ENCODE results near the gene PARD3B. TPM values are rescaled to one million over a fixed set of nuclear protein-coding genes. Genes with fewer than 3 reads are reported as not detected.
A peak's percentile ranks its signal among the peaks of the same experiment; 100 is the strongest.

PARD3B gene
- total and polyA plus RNA-seq, 10 of the 15 experiments (the other 5 are each of a cell fraction or from before 2014, with no cell fraction given) = 0.01 to 0.54 (median 0.07) TPM; not detected in 7

- no peak overlapping the region for H3K9ac ChIP-seq (ENCODE audit: control insufficient read depth, insufficient read depth, low read length)
- ChIA-PET SMC1A (ENCODE audit: uncharacterized antibody, unreplicated experiment) (no interaction called here), RAD21 (ENCODE audit: unreplicated experiment) (no interaction called here), POLR2A (no interaction called here), CTCF (no interaction called here)
- FAIRE-seq (no peak), DNase-seq (ENCODE audit: low read depth, low spot score) (no peak), ATAC-seq (peak; percentile 46; the same call in 1 of the 3 replicates)
- H4K20me1 ChIP-seq (ENCODE audit: control insufficient read depth, insufficient read depth) = no peaks in the 10 kb centered on the region
- no peaks in the 10 kb centered on the region for H3K9me3 ChIP-seq (replicated peaks; ENCODE audit: control insufficient read depth, insufficient read depth, low read length)
- WGBS (ENCODE audit: insufficient coverage, insufficient replicate concordance, low lambda C conversion rate, missing lambda C conversion rate) = 0% methylated on average over 2 of the region's 2 CpGs
- TF ChIP-seq TCF12 (IDR thresholded peaks at IDR 0.05; ENCODE audit: low read depth, low read length) (no peak), TCF7 (IDR thresholded peaks at IDR 0.05; ENCODE audit: borderline replicate concordance) (no peak), NR2C2 (IDR thresholded peaks at IDR 0.05; ENCODE audit: borderline replicate concordance, control insufficient read depth, insufficient read length, low read depth) (no peak), CTCF (IDR thresholded peaks at IDR 0.05 in 2 of 3, conservative IDR thresholded peaks at IDR 0.05 in 1 of 3; ENCODE audit: control insufficient read depth in 2 of 3, extremely low read depth in 1 of 3, insufficient read depth in 1 of 3, low read depth in 3 of 3, low read length in 3 of 3) (peak; percentile 18 to 50 (median 39); a peak in 3 of 6 replicates), PAX5 (IDR thresholded peaks at IDR 0.05; ENCODE audit: borderline replicate concordance, low read depth, low read length) (no peak), ZBED1 (IDR thresholded peaks at IDR 0.05; ENCODE audit: borderline replicate concordance) (no peak), CHD2 (IDR thresholded peaks at IDR 0.05; ENCODE audit: borderline replicate concordance, low read depth, low read length) (no peak), CHD1 (IDR thresholded peaks at IDR 0.05; ENCODE audit: low read depth, low read length) (no peak), CREM (IDR thresholded peaks at IDR 0.05; ENCODE audit: low read depth) (no peak)
- no peak overlapping the region for H2AFZ ChIP-seq (ENCODE audit: control insufficient read depth, low read depth, low read length)
- no peaks in the 10 kb centered on the region for H3K36me3 ChIP-seq (ENCODE audit: control insufficient read depth in 2 of 2, insufficient read depth in 2 of 2, low read length in 1 of 2)
- no peak overlapping the region for H3K4me2 ChIP-seq (ENCODE audit: control insufficient read depth, insufficient read depth)
- intact Hi-C loops (cut with micrococcal nuclease; ENCODE audit: unreplicated experiment) = no loop called here
- no peak overlapping the region for H3K4me3 ChIP-seq
- no peaks in the 10 kb centered on the region for H3K79me2 ChIP-seq (ENCODE audit: control insufficient read depth, insufficient read depth, low read length)
- H3K4me1 ChIP-seq (ENCODE audit: control insufficient read depth, insufficient read depth, low read length) = no peaks in the 10 kb centered on the region
- BruUV-seq (replicated peaks) = no TSS peak
- in situ Hi-C loops (cut with MboI) = no loop called here
- no peaks in the 10 kb centered on the region; a peak in 1 of 4 replicates for H3K27me3 ChIP-seq (replicated peaks in 1 of 2; ENCODE audit: control insufficient read depth in 2 of 2, insufficient read depth in 2 of 2, low read length in 1 of 2)
- no peak overlapping the region for H3K27ac ChIP-seq (ENCODE audit: control insufficient read depth, insufficient read depth)
These were observed 1018.4 kb downstream of the PARD3B start for GRCh38 chr2:205563646-205564045.
